Measurements from ENCODE around the gene KLHL6.

DNA sequence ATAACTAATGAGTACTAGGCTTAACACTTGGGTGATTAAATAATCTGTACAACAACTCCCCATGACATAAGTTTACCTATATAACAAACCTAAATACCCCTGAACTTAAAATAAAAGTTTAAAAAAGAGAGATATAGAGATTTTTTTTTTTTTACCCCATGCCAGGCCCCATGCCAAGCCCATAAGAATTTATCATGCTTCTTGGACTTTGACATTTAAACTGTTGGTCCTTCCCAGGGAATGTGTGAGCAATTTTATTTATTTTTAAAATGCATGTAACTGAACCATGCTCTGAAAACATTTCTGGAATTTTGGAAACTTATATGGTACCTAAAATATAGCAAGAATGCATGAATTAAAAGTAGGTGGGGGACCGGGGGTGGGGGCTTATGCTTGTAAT lies 26.3 kb downstream of the KLHL6 start:
- TF ChIP-seq, protein P1, sequence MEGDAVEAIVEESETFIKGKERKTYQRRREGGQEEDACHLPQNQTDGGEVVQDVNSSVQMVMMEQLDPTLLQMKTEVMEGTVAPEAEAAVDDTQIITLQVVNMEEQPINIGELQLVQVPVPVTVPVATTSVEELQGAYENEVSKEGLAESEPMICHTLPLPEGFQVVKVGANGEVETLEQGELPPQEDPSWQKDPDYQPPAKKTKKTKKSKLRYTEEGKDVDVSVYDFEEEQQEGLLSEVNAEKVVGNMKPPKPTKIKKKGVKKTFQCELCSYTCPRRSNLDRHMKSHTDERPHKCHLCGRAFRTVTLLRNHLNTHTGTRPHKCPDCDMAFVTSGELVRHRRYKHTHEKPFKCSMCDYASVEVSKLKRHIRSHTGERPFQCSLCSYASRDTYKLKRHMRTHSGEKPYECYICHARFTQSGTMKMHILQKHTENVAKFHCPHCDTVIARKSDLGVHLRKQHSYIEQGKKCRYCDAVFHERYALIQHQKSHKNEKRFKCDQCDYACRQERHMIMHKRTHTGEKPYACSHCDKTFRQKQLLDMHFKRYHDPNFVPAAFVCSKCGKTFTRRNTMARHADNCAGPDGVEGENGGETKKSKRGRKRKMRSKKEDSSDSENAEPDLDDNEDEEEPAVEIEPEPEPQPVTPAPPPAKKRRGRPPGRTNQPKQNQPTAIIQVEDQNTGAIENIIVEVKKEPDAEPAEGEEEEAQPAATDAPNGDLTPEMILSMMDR (IDR thresholded peaks at IDR 0.05): no peak
- no peak for TF ChIP-seq POLR2AphosphoS5 (IDR thresholded peaks at IDR 0.05; ENCODE audit: low read depth, low read length)
